PFSK-1 (cell line): Measurements from ENCODE around the gene PSMD2.

Experiments used
- FOXP2 ChIP-seq: optimal IDR thresholded peaks from 2 replicates; pipeline ENCODE3; 2011; ENCODE audit warnings: borderline replicate concordance, control low read depth, inconsistent platforms; ENCODE audit not compliant: insufficient read depth; ENCODE audit errors: extremely low read length, extremely low read depth
- POLR2AphosphoS5 ChIP-seq: IDR thresholded peaks from 2 replicates; pipeline ENCODE4 v1.6.1; 2012; ENCODE audit warnings: low read depth, mild to moderate bottlenecking, control low read depth, low read length, moderate library complexity
- REST ChIP-seq, 2 experiments: IDR thresholded peaks; 2 replicates each; pipeline versions ENCODE4 v1.6.1 to v1.8.0; 2011 to 2012; ENCODE audit warnings: low read depth in 2 of 2, low read length in 2 of 2, control low read depth in 1 of 2, inconsistent platforms in 1 of 2, mild to moderate bottlenecking in 1 of 2, moderate library complexity in 1 of 2; ENCODE audit not compliant: insufficient read depth in 1 of 2
- SIN3A ChIP-seq: IDR thresholded peaks from 2 replicates; pipeline ENCODE4 v1.6.1; 2012; ENCODE audit warnings: mild to moderate bottlenecking, low read length, moderate library complexity, borderline replicate concordance; ENCODE audit not compliant: insufficient read depth
- TAF1 ChIP-seq: IDR thresholded peaks from 2 replicates; pipeline ENCODE4 v1.6.1; 2012; ENCODE audit warnings: low read length, control low read depth, borderline replicate concordance; ENCODE audit not compliant: insufficient read depth

Gene PSMD2

DNA sequence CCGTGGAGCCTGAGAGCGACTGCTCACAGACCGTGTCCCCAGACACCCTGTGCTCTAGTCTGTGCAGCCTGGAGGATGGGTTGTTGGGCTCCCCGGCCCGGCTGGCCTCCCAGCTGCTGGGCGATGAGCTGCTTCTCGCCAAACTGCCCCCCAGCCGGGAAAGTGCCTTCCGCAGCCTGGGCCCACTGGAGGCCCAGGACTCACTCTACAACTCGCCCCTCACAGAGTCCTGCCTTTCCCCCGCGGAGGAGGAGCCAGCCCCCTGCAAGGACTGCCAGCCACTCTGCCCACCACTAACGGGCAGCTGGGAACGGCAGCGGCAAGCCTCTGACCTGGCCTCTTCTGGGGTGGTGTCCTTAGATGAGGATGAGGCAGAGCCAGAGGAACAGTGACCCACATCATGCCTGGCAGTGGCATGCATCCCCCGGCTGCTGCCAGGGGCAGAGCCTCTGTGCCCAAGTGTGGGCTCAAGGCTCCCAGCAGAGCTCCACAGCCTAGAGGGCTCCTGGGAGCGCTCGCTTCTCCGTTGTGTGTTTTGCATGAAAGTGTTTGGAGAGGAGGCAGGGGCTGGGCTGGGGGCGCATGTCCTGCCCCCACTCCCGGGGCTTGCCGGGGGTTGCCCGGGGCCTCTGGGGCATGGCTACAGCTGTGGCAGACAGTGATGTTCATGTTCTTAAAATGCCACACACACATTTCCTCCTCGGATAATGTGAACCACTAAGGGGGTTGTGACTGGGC, 45.7 kb downstream of the PSMD2 start:
- TF ChIP-seq SIN3A (no peak), POLR2AphosphoS5 (no peak), TAF1 (no peak), FOXP2 (no peak), REST (IDR thresholded peaks at IDR 0.05; ENCODE audit: insufficient read depth in 1 of 2, low read depth in 2 of 2, low read length in 2 of 2) (no peak)

- TF ChIP-seq SIN3A: no peak
- no peak for TF ChIP-seq TAF1
- no peak for TF ChIP-seq POLR2AphosphoS5
- no peak for TF ChIP-seq FOXP2
- TF ChIP-seq REST (IDR thresholded peaks at IDR 0.05; ENCODE audit: insufficient read depth in 1 of 2, low read depth in 2 of 2, low read length in 2 of 2): no peak
Observed at GRCh38 chr3:184345317-184346144, 46.5 kb downstream of the PSMD2 start.

DNA sequence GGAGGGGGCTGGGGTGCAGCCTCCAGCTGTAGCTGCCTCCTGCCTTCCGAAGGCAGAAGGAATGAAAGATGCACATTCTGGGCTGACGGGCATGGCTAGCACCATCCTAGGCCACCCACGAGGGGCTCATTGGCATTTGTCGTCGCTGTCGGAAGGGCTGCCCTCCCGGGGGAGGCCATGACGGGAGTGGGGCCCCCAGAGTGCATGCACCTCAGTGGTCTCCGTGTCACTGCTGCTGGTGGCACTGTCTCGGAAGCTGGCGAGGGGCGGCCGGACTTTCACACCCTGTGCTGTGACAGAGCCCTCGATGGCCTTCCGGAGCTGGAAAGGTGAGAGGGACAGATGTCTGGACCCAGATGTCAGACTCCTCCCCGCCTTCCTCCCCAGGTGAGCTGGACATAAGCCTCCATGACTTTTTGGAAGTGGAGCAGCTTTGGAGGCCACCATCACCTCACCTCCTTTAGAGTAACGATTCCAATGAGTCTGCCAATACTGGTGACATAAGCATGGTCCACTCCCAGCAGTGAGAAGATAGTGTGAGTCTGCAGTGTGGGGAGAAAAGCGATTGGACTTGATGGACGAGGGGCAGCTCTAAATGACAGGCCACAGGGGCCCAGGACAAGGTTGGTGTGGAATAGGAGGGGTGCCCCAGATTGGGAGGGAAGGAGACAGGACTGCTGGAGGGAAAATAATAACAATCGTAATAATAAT, 47.6 kb downstream of the PSMD2 start:
- TF ChIP-seq FOXP2 (no peak), POLR2AphosphoS5 (no peak)

DNA sequence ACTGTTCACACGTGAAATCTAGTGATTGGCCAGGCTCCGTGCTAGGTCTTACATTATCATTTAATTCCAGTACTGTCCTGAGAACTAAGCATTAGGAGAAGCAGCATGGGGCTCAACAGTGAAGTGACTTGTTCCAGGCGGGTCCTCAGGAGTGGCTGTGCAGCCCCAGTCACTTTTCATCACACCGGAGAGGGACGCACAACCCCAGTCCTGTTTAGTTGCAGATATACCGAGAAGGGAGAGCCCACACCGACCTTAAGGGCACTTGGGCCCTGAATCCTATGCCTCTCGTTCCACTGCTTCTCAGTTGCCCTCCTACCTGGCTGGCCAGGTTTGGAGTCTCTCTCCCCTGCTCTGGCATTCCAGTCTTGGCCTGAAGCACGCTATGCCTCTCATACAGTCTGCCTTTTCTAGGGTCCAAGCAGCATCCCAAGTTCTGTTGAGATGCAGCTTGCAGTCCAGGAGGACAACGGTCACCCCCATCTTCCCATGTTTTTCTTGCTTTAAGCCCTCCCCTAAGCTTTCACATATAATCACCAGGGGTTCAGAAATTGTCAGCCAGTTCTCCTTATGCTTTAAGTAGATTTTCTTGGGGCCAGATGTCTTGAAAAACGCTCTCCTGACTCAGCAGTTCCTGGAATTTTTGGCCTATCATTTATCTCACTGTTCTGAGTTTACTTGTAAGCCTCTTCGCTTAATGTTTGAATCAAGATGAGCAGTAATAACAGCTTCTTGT, 48.4 kb downstream of the PSMD2 start:
- TF ChIP-seq SIN3A (no peak), FOXP2 (no peak), POLR2AphosphoS5 (no peak), TAF1 (no peak), REST (IDR thresholded peaks at IDR 0.05; ENCODE audit: insufficient read depth in 1 of 2, low read depth in 2 of 2, low read length in 2 of 2) (no peak)

DNA sequence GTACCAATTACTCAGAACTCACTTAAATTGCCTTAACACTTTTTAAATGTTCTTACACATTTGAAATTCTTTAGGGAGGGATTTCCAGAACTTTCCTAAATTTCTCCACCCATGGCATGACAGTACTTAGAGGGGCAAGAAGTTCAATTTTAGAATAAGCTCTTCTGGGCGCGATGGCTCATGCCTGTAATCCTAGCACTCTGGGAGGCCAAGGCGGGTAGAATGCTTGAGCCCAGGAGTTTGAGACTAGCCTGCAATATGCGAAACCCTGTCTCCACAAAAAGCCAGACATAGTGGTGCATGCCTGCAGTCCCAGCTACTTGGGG, 49.0 kb downstream of the PSMD2 start:
- TF ChIP-seq FOXP2: no peak
- TF ChIP-seq SIN3A: no peak
- no peak for TF ChIP-seq REST (IDR thresholded peaks at IDR 0.05; ENCODE audit: insufficient read depth in 1 of 2, low read depth in 2 of 2, low read length in 2 of 2)
- no peak for TF ChIP-seq TAF1
